ENCODE results near the gene GNB4. TPM values are rescaled to one million over a fixed set of nuclear protein-coding genes. Genes with fewer than 3 reads are reported as not detected.

GNB4 gene
- total RNA-seq, 1 donor from 2014 or later, result 106 TPM

Small RNAs within 50 kb of the gene (small RNA-seq; reads per million reads assigned to genes)
- gene AC007620.1 (ENCODE audit: low replicate concordance), result not detected

Other genes starting within 250 kb of the GNB4 start
- 1.7 TPM for gene KCNMB3, start 200.4 kb downstream of the GNB4 start, total RNA-seq
- gene ZNF639, start 128.4 kb downstream of the GNB4 start, total RNA-seq, result 79.4 TPM
- 61.7 TPM for gene MFN1, start 103.8 kb downstream of the GNB4 start, total RNA-seq
- gene ACTL6A, start 111.5 kb upstream of the GNB4 start, total RNA-seq, result 17.0 TPM
- 22.4 TPM for gene MRPL47, start 153.2 kb upstream of the GNB4 start, total RNA-seq
- 107 TPM for gene NDUFB5, start 153.3 kb upstream of the GNB4 start, total RNA-seq
- gene USP13, start 201.6 kb upstream of the GNB4 start, total RNA-seq, result 11.1 TPM

All from temporal lobe (tissue), 2 donors.